Measurements from ENCODE around the gene ESPN. TPM values are rescaled to one million over a fixed set of nuclear protein-coding genes. Genes with fewer than 3 reads are reported as not detected.
A peak's percentile ranks its signal among the peaks of the same experiment; 100 is the strongest.

Gene ESPN
- total RNA-seq, 2 experiments from 2014 or later: not detected

GRCh38 chr1:6446665-6447015 is 22.1 kb downstream of the ESPN start:
- intact Hi-C loops (cut with micrococcal nuclease; ENCODE audit: unreplicated experiment): no loop called here
- no peaks in the 10 kb centered on the region; the same call in 1 of the 2 replicates for H4K20me1 ChIP-seq (ENCODE audit: insufficient read depth, low read length)
- H3K4me3 ChIP-seq (ENCODE audit: low read depth, low read length, poor library complexity, severe bottlenecking): peak overlapping the region; percentile 57
- ChIA-PET CTCF (ENCODE audit: unreplicated experiment) (no interaction called here), POLR2A (no interaction called here)
- no peaks in the 10 kb centered on the region for H3K9me2 ChIP-seq (ENCODE audit: insufficient read depth, low read length)
- no peak for DNase-seq (ENCODE audit: low spot score)
- BruUV-seq (replicated peaks): no TSS peak
- H3K27ac ChIP-seq (ENCODE audit: low read depth, low read length, poor library complexity, severe bottlenecking): no peak overlapping the region
- no peak for TF ChIP-seq CTCF (conservative IDR thresholded peaks at IDR 0.05; ENCODE audit: low read length)
- no peak for TF ChIP-seq EZH2phosphoT487 (IDR thresholded peaks at IDR 0.05; ENCODE audit: borderline replicate concordance, low read depth, low read length)
- H3K4me1 ChIP-seq (ENCODE audit: insufficient read depth, low read length, poor library complexity, severe bottlenecking): peaks cover 12% of the 10 kb centered on the region
- H3K36me3 ChIP-seq (ENCODE audit: insufficient read depth, low read length): no peaks in the 10 kb centered on the region
- no peaks in the 10 kb centered on the region for H3K79me2 ChIP-seq (ENCODE audit: insufficient read depth, low read depth, low read length)
- H3K4me2 ChIP-seq (ENCODE audit: low read length): peak overlapping the region; percentile 69
- no peaks in the 10 kb centered on the region for H3K9me3 ChIP-seq (ENCODE audit: low read length)
- no peak overlapping the region for H2AFZ ChIP-seq (ENCODE audit: low read length)

GRCh38 chr1:6447016-6447817 is 22.6 kb downstream of the ESPN start:
- intact Hi-C loops (cut with micrococcal nuclease; ENCODE audit: unreplicated experiment): no loop called here

More at GRCh38 chr1:6447016-6447817, 22.6 kb downstream of the ESPN start:
- Histone ChIP-seq H3K9me2 (ENCODE audit: insufficient read depth, low read length) (no peaks in the 10 kb centered on the region), H4K20me1 (ENCODE audit: insufficient read depth, low read length) (no peaks in the 10 kb centered on the region), H3K79me2 (ENCODE audit: insufficient read depth, low read depth, low read length) (no peaks in the 10 kb centered on the region), H3K36me3 (ENCODE audit: insufficient read depth, low read length) (no peaks in the 10 kb centered on the region), H3K27ac (ENCODE audit: low read depth, low read length, poor library complexity, severe bottlenecking) (no peak overlapping the region), H3K4me1 (ENCODE audit: insufficient read depth, low read length, poor library complexity, severe bottlenecking) (peaks cover 12% of the 10 kb centered on the region), H3K9me3 (ENCODE audit: low read length) (no peaks in the 10 kb centered on the region), H3K4me3 (ENCODE audit: low read depth, low read length, poor library complexity, severe bottlenecking) (peak overlapping the region; percentile 57), H2AFZ (ENCODE audit: low read length) (no peak overlapping the region; the same call in 1 of the 2 replicates), H3K4me2 (ENCODE audit: low read length) (peak overlapping the region; percentile 69)
- CTCF ChIA-PET (ENCODE audit: unreplicated experiment): interaction anchor here (0.7 kb wide), 1 partner anchor 529 kb away, joined by 3 read pairs; no protein-coding TSS in a partner anchor
- peak; percentile 22 for DNase-seq (ENCODE audit: low spot score)
- TF ChIP-seq CTCF (conservative IDR thresholded peaks at IDR 0.05; ENCODE audit: low read length) (no peak), EZH2phosphoT487 (IDR thresholded peaks at IDR 0.05; ENCODE audit: borderline replicate concordance, low read depth, low read length) (no peak)
- POLR2A ChIA-PET: no interaction called here
- BruUV-seq (replicated peaks): no TSS peak

Measured in OCI-LY7 (cell line).